Measurements from ENCODE around the gene LRFN4. TPM values are rescaled to one million over a fixed set of nuclear protein-coding genes. Genes with fewer than 3 reads are reported as not detected.
A peak's percentile ranks its signal among the peaks of the same experiment; 100 is the strongest.

LRFN4 gene
- total RNA-seq, 4 donors from 2014 or later: 7.1 to 17.5 (median 9.2) TPM

DNA sequence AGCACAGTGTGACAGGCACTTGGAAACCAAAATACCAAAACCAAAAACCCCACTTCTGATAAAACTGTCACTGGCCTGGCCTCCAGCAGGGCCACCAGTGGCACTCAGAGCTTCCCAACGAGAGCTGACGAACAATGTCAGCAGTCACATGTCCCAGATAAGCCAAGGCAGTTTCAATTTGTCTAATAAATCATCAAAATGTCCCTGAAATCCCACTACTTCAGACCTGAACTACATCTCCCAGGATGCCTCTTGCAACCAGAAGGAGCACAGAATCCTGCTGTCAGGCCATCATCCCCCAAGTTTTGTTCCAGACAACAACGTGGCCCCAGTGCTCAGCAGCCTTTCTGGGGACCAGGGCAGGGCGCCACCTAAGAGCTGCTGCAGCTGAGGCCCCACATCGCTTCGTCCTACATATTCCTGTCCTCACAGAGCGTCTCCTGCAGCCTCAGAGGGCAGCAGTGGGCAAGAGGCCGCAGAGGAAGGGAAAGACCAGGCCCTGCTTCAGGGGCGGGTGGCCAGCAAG is 25.1 kb downstream of the LRFN4 start:
- Histone ChIP-seq H3K27ac (peak overlapping the region in 3 of 4 donors; percentile 54 to 68 (median 59)), H3K27me3 (no peaks in the 10 kb centered on the region), H3K36me3 (no peaks in the 10 kb centered on the region), H3K4me1 (peaks cover 0 to 31% (median 6%) of the 10 kb centered on the region in 3 donors), H3K4me3 (no peak overlapping the region), H3K9me3 (no peaks in the 10 kb centered on the region)
- no peak for ATAC-seq
- TF ChIP-seq POLR2A (IDR thresholded peaks at IDR 0.05): no peak
- TF ChIP-seq, protein P1, sequence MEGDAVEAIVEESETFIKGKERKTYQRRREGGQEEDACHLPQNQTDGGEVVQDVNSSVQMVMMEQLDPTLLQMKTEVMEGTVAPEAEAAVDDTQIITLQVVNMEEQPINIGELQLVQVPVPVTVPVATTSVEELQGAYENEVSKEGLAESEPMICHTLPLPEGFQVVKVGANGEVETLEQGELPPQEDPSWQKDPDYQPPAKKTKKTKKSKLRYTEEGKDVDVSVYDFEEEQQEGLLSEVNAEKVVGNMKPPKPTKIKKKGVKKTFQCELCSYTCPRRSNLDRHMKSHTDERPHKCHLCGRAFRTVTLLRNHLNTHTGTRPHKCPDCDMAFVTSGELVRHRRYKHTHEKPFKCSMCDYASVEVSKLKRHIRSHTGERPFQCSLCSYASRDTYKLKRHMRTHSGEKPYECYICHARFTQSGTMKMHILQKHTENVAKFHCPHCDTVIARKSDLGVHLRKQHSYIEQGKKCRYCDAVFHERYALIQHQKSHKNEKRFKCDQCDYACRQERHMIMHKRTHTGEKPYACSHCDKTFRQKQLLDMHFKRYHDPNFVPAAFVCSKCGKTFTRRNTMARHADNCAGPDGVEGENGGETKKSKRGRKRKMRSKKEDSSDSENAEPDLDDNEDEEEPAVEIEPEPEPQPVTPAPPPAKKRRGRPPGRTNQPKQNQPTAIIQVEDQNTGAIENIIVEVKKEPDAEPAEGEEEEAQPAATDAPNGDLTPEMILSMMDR (IDR thresholded peaks at IDR 0.05): no peak
- TF ChIP-seq POLR2AphosphoS5 (IDR thresholded peaks at IDR 0.05): no peak
- no peak for TF ChIP-seq EP300 (IDR thresholded peaks at IDR 0.05)
- WGBS, 2 donors (ENCODE audit: low coverage in 1 of 2): 100% methylated on average over 1 of the region's 9 CpGs; no CpG with 5 or more reads in 1 of the 2 donors

- no peaks in the 10 kb centered on the region for H3K9me3 ChIP-seq
- H3K27me3 ChIP-seq: no peaks in the 10 kb centered on the region
- H3K4me1 ChIP-seq: peaks cover 0 to 31% (median 6%) of the 10 kb centered on the region in 3 donors
- TF ChIP-seq POLR2A (IDR thresholded peaks at IDR 0.05) (no peak), EP300 (IDR thresholded peaks at IDR 0.05) (no peak), POLR2AphosphoS5 (IDR thresholded peaks at IDR 0.05) (no peak)
- TF ChIP-seq, protein P1 (IDR thresholded peaks at IDR 0.05): no peak
- H3K36me3 ChIP-seq: no peaks in the 10 kb centered on the region
- 45% methylated on average over 3 of the region's 14 CpGs; no CpG with 5 or more reads in 1 of the 2 donors for WGBS, 2 donors (ENCODE audit: low coverage in 1 of 2)
- peak overlapping the region in 3 of 4 donors; percentile 54 to 68 (median 59) for H3K27ac ChIP-seq
- peak; percentile 40 for ATAC-seq
- peak overlapping the region; percentile 1 to 43 for H3K4me3 ChIP-seq
Measured at GRCh38 chr11:66882561-66883015, 25.7 kb downstream of the LRFN4 start.

GRCh38 chr11:66883016-66883965 is 26.4 kb downstream of the LRFN4 start:
- Histone ChIP-seq H3K27me3 (no peaks in the 10 kb centered on the region), H3K4me1 (peaks cover 0 to 28% (median 6%) of the 10 kb centered on the region in 3 donors), H3K9me3 (no peaks in the 10 kb centered on the region), H3K27ac (peak overlapping the region in 3 of 4 donors; percentile 54 to 68 (median 59)), H3K36me3 (no peaks in the 10 kb centered on the region), H3K4me3 (peak overlapping the region; percentile 1 to 43)
- peak; percentile 59 for ATAC-seq
- TF ChIP-seq, protein P1 (IDR thresholded peaks at IDR 0.05): peak in 3 of 4 experiments; percentile 61 to 80 (median 70)
- TF ChIP-seq EP300 (IDR thresholded peaks at IDR 0.05): no peak
- WGBS, 2 donors (ENCODE audit: low coverage in 1 of 2): 16 to 32% methylated on average over 9 to 12 of the region's 29 CpGs

DNA sequence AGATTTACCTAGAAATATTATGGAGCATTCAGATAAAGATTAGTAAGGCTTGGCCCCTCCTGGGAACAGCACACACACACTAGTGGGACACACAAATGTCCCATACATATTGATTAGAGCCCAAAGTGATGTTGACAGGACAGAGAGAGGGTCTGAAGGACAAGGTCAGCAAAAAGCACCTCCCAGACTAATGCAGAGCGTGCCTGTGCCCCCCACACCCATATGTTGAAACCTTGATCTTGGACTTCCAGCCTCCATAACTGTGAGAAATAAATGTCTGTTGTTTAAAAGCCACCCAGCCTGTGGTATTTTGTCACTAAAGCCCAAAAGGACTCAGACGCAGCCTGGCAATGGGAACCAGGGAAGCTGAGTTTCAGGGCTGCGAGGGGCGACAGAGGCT is 27.6 kb downstream of the LRFN4 start:
- 94 to 100% methylated on average over 3 to 4 of the region's 4 CpGs for WGBS, 2 donors (ENCODE audit: low coverage in 1 of 2)
- no peak overlapping the region for H3K4me3 ChIP-seq
- no peaks in the 10 kb centered on the region for H3K36me3 ChIP-seq
- no peak overlapping the region for H3K27ac ChIP-seq
- peaks cover 0 to 19% (median 6%) of the 10 kb centered on the region in 3 donors for H3K4me1 ChIP-seq
- no peak for ATAC-seq
- no peaks in the 10 kb centered on the region for H3K9me3 ChIP-seq
- TF ChIP-seq POLR2A (IDR thresholded peaks at IDR 0.05): no peak
- H3K27me3 ChIP-seq: no peaks in the 10 kb centered on the region

GRCh38 chr11:66885469-66885868 is 28.6 kb downstream of the LRFN4 start:
- Histone ChIP-seq H3K27ac (no peak overlapping the region), H3K4me1 (peaks cover 0 to 19% (median 6%) of the 10 kb centered on the region in 3 donors), H3K4me3 (no peak overlapping the region), H3K9me3 (no peaks in the 10 kb centered on the region), H3K27me3 (no peaks in the 10 kb centered on the region), H3K36me3 (no peaks in the 10 kb centered on the region)
- TF ChIP-seq POLR2A (IDR thresholded peaks at IDR 0.05) (no peak), EP300 (IDR thresholded peaks at IDR 0.05) (no peak), POLR2AphosphoS5 (IDR thresholded peaks at IDR 0.05) (no peak)
- TF ChIP-seq, protein P1 (IDR thresholded peaks at IDR 0.05): no peak
- ATAC-seq: no peak
- WGBS, 2 donors (ENCODE audit: low coverage in 1 of 2): 91% methylated on average over 4 of the region's 4 CpGs; no CpG with 5 or more reads in 1 of the 2 donors
